Hematopoietic multipotent progenitor cell treated with erythropoietin and hydrocortisone succinate and interleukin-3 and kit ligand, for 17 days (in vitro differentiated cells): Measurements from ENCODE around the gene SCO2.
"Not testable (repeated sequence)": the region's sequence is repeated elsewhere in the genome, so short reads cannot be mapped to it uniquely, and the experiment has no call there.

Experiments
- DNase-seq: peaks from one replicate; pipeline ENCODE4 v3.0.0-alpha.2; 2015; ENCODE audit warnings: low spot score

Gene SCO2

DNA sequence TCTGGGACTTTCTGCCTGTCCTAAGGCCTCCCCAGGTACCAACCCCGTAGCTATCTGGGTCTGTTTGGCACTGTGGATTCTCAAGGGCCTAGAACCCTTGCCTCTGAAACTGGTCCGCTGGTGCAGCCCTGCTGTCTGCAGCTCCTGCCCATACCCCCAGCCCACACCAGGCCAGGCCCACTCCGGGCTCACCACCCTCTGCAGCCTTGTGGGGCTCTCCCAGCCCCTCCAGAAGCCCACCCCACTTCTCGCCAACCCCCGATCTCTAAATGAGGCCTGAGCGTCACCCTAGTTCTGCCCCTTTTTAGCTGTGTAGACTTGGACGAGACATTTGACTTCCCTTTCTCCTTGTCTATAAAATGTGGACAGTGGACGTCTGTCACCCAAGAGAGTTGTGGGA lies 25.0 kb upstream of the SCO2 start:
- no peak for DNase-seq

DNA sequence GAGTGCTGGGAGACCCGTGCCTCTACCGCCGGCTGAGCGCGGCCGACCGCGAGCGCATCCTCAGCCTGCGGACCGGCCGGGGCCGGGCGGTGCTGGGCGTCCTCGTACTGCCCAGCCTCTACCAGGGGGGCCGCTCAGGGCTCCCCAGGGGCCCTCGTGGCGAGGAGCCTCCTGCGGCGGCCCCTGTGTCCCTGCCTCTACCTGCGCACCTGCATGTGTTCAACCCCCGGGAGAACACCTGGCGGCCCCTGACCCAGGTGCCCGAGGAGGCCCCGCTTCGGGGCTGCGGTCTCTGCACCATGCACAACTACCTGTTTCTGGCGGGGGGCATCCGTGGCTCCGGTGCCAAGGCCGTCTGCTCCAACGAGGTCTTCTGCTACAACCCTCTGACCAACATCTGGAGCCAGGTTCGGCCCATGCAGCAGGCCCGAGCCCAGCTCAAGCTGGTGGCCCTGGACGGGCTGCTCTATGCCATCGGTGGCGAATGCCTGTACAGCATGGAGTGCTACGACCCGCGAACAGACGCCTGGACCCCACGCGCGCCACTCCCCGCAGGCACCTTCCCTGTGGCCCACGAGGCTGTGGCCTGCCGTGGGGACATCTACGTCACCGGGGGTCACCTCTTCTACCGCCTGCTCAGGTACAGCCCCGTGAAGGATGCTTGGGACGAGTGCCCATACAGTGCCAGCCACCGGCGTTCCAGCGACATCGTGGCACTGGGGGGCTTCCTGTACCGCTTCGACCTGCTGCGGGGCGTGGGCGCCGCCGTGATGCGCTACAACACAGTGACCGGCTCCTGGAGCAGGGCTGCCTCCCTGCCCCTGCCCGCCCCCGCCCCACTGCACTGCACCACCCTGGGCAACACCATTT lies 23.8 kb upstream of the SCO2 start:
- no peak for DNase-seq

GRCh38 chr22:50548040-50548920 lies 22.9 kb upstream of the SCO2 start:
- no peak for DNase-seq

DNA sequence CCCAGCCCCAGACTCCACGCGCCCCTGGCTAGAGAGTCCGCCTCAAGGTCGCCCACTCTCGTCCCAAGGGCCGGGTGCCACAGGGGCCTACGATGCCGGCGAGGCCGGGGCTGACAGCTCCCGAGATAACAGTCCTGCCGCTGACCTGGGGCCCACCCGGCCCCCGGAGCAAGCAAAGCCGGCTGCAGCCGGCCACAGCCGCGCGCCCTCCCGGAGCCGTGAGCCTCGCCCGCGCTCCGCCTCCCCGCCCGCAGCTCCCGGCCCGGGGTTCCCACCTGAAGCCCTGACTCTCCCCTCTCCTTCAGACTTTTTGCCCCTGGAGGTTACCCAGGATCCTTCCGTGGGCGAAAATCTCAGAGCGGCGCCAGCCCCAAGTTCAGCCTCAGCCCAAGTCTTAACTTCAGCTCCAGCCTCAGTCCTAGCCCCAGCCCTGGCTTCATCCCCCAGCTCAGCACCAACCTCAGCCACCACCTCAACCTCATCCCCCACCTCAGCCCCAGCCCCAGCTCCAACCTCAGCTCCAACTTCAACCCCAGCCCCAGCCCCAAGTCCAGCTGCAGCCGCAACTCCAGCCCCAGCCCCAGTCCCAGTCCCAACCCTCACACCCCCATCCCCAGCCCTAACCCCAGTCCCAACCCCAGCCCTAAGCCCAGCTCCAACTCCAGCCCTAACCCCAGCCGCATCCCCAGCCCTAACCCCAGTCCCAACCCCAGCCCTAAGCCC lies 22.0 kb upstream of the SCO2 start:
- no peak for DNase-seq

DNA sequence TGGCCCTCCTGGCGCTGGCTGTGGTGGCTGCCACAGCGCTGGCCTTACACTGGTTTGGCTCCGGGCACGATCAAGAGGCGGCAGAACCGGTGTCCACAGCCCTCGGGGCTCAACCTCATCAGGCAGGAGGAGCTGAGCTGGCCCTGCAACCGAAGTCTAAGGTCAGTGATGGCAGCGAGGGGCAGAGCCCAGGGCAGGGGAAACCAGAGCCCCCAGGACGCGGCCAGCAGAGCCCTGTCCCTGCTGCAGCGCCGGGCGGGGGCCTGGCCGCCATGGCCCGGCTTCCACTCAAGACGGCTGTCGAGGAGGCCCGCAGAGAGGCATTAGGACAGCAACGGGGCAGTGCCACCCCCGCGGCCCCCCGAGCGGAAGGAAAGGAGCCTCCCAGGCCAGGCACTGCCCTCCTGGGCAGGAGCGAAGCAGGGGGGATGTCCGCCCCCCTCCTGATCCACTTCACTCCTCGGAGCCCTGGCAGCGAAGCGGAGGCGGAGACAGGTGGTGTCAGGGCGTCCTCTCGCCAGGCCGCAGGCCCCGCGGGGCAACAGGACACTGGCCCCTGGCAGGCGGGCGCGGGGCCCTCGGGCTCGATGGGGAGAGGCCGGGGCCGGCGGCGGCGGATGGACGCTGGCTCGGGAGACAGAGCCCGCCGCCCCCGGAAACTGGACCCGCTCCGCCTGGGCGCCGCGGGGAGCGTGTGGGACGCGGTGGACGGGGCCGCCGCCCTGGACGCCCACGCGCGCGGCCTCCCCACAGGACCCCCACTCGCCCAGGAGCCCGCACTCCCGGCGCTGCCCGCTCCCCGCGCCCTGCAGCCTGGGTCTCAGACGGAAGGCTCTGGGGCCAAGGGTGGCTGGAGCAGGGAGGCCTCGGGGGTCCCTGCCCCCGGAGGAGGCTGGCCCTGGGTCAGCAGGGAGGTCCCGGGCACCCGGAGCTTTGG lies 21.2 kb upstream of the SCO2 start:
- DNase-seq, result no peak

- no peak for DNase-seq
These were observed 20.3 kb upstream of the SCO2 start, which contains the start of gene KLHDC7B for GRCh38 chr22:50545522-50546325. KLHDC7B (plus strand) TSS chr22:50545899; CDS start chr22:50546244, 345 bp downstream.

DNA sequence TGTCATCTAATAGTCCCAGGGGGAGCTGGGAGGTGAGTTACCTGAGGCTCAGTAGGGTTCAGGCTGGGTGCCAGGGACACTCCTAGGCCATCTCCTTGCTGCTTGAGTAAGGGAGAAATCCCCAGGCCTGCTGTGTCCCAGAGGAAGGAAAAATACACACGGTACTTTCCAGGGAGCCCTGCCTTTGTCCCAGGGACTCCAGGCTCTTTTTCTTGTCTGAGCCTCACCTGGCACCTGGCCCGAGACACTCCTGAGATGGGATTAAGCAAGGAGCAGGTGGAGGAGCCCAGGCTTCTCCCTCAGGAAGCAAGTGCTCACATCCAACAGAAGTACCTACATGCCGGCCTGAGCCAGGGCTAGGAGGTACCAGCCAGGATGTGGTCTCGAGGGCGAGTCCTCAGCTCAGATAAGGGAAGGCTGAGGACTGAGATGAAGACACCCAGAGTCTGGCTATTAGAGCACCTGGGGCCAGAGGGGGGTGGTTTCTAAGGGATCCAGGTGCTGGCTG lies 19.4 kb upstream of the SCO2 start:
- no peak for DNase-seq

DNA sequence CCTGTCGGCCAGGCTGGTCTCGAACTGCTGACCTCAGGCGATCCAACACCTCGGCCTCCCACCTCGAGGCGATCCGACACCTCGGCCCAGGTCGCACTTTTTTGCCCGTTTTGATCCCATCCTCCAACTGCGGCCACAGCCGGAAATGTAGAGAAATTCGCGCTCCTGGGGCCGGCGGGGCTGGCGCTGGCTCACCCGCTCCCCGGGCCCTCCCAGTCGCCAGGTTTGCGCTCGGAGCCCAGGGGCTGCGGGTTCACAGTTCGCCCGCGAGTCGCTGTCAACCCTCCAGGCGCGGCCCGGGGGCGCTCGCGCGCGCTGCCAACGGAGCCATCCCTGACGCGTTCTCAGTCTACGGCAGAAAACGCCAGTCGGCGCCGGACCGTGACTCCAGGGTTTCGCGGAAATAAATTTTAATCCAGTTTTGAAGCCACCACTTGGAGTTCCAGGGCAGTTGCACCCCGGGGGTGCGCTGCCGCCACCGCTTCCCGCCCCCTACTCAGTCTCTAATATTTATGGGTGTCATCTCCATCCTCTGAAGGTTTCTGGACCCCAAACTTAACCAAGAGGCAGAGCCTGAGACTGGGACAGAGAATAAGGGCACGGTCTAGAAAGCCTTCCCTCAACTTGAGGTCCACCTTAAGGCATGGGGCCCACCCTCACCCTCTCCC lies 18.8 kb upstream of the SCO2 start:
- DNase-seq, result no peak

DNA sequence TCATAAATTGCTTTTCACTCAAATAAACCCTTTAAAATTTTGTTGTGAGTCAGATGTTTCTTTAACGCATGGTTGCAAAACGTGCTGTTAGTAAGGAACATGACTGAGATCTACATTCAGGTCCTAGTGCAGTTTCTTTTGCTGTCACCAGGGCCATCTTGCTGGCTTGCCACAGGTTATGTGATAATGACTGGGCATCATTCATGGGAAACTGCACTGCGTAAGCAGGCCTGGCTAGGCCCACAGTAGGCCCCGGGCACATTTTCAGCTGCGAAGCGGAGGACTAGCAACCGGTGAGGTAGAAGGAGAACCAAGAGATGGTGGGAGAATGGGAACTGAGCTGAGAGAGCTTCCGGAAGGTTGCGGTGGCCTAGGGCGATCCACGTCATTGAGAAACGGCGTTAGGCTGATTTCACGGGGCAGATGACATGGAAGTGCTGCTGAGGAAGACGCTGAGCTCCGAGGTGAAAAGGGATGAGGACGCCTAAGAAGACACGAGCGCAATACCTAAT lies 17.1 kb upstream of the SCO2 start:
- DNase-seq, result no peak

DNA sequence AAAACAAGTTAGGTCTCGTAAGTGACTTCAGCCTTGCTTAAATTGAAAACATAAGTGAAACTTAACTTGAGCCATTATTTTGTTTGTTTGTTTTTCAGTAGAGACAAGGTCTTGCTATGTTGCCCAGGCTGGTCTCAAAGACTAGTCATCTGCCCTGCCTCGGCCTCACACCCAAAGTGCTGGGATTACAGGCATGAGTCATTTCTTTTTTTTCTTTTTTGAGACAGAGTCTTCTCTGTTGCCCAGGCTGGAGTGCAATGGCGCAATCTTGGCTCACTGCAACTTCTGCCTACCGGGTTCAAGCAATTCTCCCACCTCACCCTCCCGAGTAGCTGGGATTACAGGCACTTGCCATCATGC lies 16.2 kb upstream of the SCO2 start:
- not testable (repeated sequence) for DNase-seq

- DNase-seq, result no peak
These were observed 15.0 kb upstream of the SCO2 start for GRCh38 chr22:50540381-50540780.

GRCh38 chr22:50537765-50538164 lies 12.4 kb upstream of the SCO2 start:
- no peak for DNase-seq

DNA sequence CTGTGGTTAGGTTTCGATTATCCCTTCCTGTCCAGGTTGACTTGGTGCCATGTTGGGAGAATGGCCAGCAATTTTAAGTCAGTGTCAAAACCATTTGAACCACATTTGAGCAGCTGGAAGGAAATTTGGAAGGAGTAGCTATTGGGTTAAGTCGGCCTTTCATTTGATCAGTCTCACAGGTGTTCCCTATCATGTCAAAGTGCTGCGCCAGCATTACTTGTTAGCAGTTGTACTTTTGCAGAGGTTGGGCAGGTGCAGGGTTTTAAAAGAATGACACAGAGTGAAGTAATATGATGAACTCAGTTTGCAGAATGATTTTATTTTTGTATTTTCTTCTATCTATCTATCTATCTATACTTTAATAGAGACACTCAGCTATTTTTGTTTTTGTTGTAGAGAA lies 10.8 kb upstream of the SCO2 start:
- DNase-seq, result no peak

DNA sequence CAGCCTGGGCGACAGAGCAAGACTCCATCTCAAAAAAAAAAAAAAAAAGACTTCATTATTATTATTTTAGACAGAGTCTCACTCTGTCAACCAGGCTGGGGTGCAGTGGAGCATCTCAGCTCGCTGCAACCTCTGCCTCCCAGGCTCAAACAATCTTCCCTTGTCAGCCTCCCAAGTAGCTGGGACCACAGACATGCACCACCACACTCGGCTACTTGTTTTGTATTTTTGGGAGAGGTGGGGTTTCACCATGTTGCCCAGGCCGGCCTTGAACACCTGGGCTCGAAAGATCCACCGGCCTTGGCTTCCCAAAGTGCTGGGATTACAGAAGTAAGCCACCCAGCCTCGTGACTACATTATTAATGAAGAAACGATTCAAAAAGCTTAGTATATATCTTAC lies 9.7 kb upstream of the SCO2 start:
- no peak for DNase-seq

GRCh38 chr22:50533856-50534711 lies 8.7 kb upstream of the SCO2 start:
- not testable (repeated sequence) for DNase-seq

DNA sequence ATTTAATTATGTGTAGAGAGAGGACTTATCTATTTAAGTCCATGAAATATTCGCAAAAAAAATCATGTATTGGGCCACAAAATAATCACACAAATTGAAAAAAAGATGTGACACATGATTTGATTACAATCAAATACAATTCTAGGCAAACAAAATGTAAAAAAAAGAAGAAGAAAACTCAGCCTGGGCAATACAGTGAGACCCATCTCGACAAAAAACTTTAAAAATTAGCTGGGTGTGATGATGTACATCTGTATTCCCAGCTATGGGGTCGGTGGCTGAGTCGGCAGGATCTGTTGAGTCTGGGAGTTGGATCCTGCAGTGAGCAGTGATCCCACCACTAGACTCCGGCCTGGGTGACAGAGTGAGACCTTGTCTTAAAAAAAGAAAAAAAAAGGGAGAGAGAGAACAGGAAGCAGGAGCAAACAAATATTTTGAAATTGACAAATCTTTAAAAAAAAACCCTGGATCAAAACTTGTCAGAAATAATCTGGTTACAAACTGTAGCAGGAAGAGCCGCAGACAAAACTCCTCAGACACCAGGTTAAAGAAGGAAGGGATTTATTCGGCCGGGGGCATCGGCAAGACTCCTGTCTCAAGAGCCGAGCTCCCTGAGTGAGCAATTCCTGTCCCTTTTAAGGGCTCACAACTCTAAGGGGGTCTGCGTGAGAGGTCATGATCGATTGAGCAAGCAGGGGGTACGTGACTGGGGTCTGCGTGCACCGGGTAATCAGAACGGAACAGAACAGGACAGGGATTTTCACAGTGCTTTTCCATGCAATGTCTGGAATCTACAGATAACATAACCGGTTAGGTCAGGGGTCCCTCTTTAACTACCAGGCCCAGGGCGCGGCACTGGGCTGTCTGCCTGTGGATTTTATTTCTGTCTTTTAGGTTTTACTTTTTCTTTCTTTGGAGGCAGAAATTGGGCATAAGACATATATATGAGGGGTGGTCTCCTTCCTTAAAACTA lies 7.7 kb upstream of the SCO2 start:
- no peak for DNase-seq

GRCh38 chr22:50531962-50532674 lies 6.7 kb upstream of the SCO2 start:
- no peak for DNase-seq
